Measurements from ENCODE around the gene DHPS. TPM values are rescaled to one million over a fixed set of nuclear protein-coding genes. Genes with fewer than 3 reads are reported as not detected.
A peak's percentile ranks its signal among the peaks of the same experiment; 100 is the strongest.

DHPS gene
- total and polyA plus RNA-seq, 2 donors (not counting 1 experiment from before 2014, with no cell fraction given), result 187 to 204 TPM

GRCh38 chr19:12639901-12640613 is 41.6 kb downstream of the DHPS start:
- Histone ChIP-seq H3K36me3 (replicated peaks in 1 of 2; ENCODE audit: control extremely low read depth in 1 of 2, control insufficient read depth in 1 of 2, extremely low read depth in 1 of 2, insufficient read depth in 2 of 2, low read length in 1 of 2) (peaks cover 0 to 14% of the 10 kb centered on the region in 2 experiments), H3K79me2 (ENCODE audit: control insufficient read depth, insufficient read depth, low read length) (peaks cover 18% of the 10 kb centered on the region), H3K27me3 (replicated peaks in 1 of 4; ENCODE audit: control extremely low read depth in 1 of 4, control insufficient read depth in 3 of 4, insufficient read depth in 4 of 4, low read length in 3 of 4) (no peaks in the 10 kb centered on the region), H3K9ac (ENCODE audit: low read length) (peak overlapping the region; percentile 58), H3K4me2 (replicated peaks; ENCODE audit: low read depth, low read length, poor library complexity, severe bottlenecking) (peak overlapping the region; percentile 85), H4K20me1 (ENCODE audit: control insufficient read depth, insufficient read depth, low read length, poor library complexity, severe bottlenecking) (peaks cover 5% of the 10 kb centered on the region), H3K4me1 (ENCODE audit: control insufficient read depth in 2 of 2, insufficient read depth in 2 of 2, low read length in 2 of 2) (peaks cover 8 to 12% of the 10 kb centered on the region in 2 donors), H3K4me3 (ENCODE audit: control extremely low read depth in 1 of 5, extremely low read depth in 1 of 5, insufficient read depth in 1 of 5, low read depth in 2 of 5, low read length in 4 of 5) (peak overlapping the region in 4 of 5 experiments; percentile 18 to 48 (median 36)), H3K27ac (ENCODE audit: low read length in 2 of 2) (peak overlapping the region; percentile 22 to 60), H2AFZ (ENCODE audit: insufficient read depth, low read depth, low read length, poor library complexity, severe bottlenecking) (peak overlapping the region; percentile 88), H3K9me3 (ENCODE audit: control extremely low read depth in 1 of 3, control insufficient read depth in 2 of 3, insufficient read depth in 1 of 3, low read length in 2 of 3) (no peaks in the 10 kb centered on the region)
- 11% methylated on average over 37 of the region's 39 CpGs for WGBS (ENCODE audit: insufficient coverage)
- TF ChIP-seq CTCF (IDR thresholded peaks at IDR 0.05), result peak; percentile 89
- no peak for TF ChIP-seq EZH2 (IDR thresholded peaks at IDR 0.05; ENCODE audit: borderline replicate concordance, insufficient read depth, low read depth, low read length, poor library complexity, severe bottlenecking)
- H3K4me3 Mint-ChIP-seq, result peak overlapping the region; percentile 82
- H3K9me3 Mint-ChIP-seq (ENCODE audit: insufficient read depth), result no peaks in the 10 kb centered on the region
- H3K27me3 Mint-ChIP-seq, result no peaks in the 10 kb centered on the region
- peak overlapping the region; percentile 78 for H3K27ac Mint-ChIP-seq
- intact Hi-C loops (cut with micrococcal nuclease), result loop anchor here (1.0 kb wide), 3 partner anchors 25 to 32 kb away; partner anchors contain the start of genes ZNF490 and ZNF791
- ChIA-PET POLR2A (interaction anchor here (0.6 to 1.2 kb wide), 4 partner anchors 10 to 1938 kb away, joined by 4 to 10 read pairs (median 6); partner anchors contain the start of genes ZNF490 and ZNF791), CTCF (interaction anchor here (0.7 to 1.9 kb wide), 21 partner anchors 9 to 842 kb away, joined by 3 to 21 read pairs (median 5); partner anchors contain the start of genes MAN2B1, WDR83, ZNF490 and ZNF791)
- peak; percentile 91 for DNase-seq
- peak; percentile 95 for ATAC-seq (ENCODE audit: low read depth)
- H3K4me1 Mint-ChIP-seq, result peaks cover 18% of the 10 kb centered on the region
